K562 (cell line): Measurements from ENCODE around the gene CSK. TPM values are rescaled to one million over a fixed set of nuclear protein-coding genes. Genes with fewer than 3 reads are reported as not detected.
A peak's percentile ranks its signal among the peaks of the same experiment; 100 is the strongest.

Source experiments
- ATAC-seq: fragments of 200-7000 bp; cut with Tn5 transposase; 3 replicates; pipeline ENCODE4 v1.9.1; 2020; ENCODE audit warnings: moderate library complexity
- BruUV-seq: library from RNA; stranded (reverse); fragments of 400-500 nt; replicated peaks from 2 replicates; lab custom pipeline; 2021; lab: Mats Ljungman, UMichigan
- CTCF ChIA-PET: fragments of 300-600 bp; formaldehyde crosslinking; extraction: SDS; loops from one replicate; lab custom pipeline; 2021; ENCODE audit warnings: low intra/inter-chr PET ratio; lab: Yijun Ruan, JAX
- POLR2A ChIA-PET: fragments of 300-600, 350-650 bp; sonication (Branson Sonifier 250); formaldehyde crosslinking; extraction: SDS; loops from one replicate; lab custom pipeline; 2021; ENCODE audit warnings: antibody characterized with exemption, inconsistent platforms; lab: Yijun Ruan, JAX
- DNase-seq, 4 experiments: peaks; one replicate each; pipeline versions ENCODE4 v3.0.0 to v3.0.0-alpha.2; 2011 to 2018; ENCODE audit warnings: low spot score in 3 of 4, mixed read lengths in 3 of 4; ENCODE audit errors: extremely low read depth in 1 of 4
- FAIRE-seq: peaks from 2 replicates; lab custom pipeline; 2011; peaks lifted over from hg19 to GRCh38; lab: Jason Lieb, UNC
- H2AFZ ChIP-seq: 2 replicates; pipeline ENCODE4 v1.6.0; 2011; ENCODE audit warnings: low read depth, low read length, control low read depth, inconsistent platforms
- H3K27ac ChIP-seq: fragments of 200-600 bp; 3 replicates; pipeline ENCODE4 v1.8.0; 2011; ENCODE audit warnings: low read depth, mild to moderate bottlenecking, control low read depth, inconsistent platforms, low read length, moderate library complexity, mixed read lengths; ENCODE audit errors: extremely low read depth
- H3K27me3 ChIP-seq, 2 experiments: fragments of 300-600 bp in 1 of 2; 2 replicates in 1 of 2; 3 replicates in 1 of 2; pipeline versions ENCODE4 v1.6.0 to v1.8.0; 2011; ENCODE audit warnings: inconsistent platforms in 2 of 2, low read length in 2 of 2, mild to moderate bottlenecking in 1 of 2, mixed read lengths in 1 of 2, moderate library complexity in 1 of 2; ENCODE audit not compliant: control insufficient read depth in 2 of 2, insufficient read depth in 2 of 2
- H3K36me3 ChIP-seq: fragments of 300-600 bp; 3 replicates; pipeline ENCODE4 v1.8.0; 2011; ENCODE audit warnings: mild to moderate bottlenecking, low read length, inconsistent platforms; ENCODE audit not compliant: control insufficient read depth, insufficient read depth
- H3K4me1 ChIP-seq, 2 experiments: fragments of 200-600 bp in 1 of 2; replicated peaks in 1 of 2; 2 replicates in 1 of 2; 3 replicates in 1 of 2; pipeline versions ENCODE4 v1.5.1 to v1.8.0; 2011; ENCODE audit warnings: inconsistent platforms in 2 of 2, low read length in 2 of 2, mild to moderate bottlenecking in 1 of 2, mixed read lengths in 1 of 2, moderate library complexity in 1 of 2; ENCODE audit not compliant: control insufficient read depth in 2 of 2, insufficient read depth in 2 of 2
- H3K4me2 ChIP-seq: 2 replicates; pipeline ENCODE4 v1.6.1; 2011; ENCODE audit warnings: low read length, control low read depth, inconsistent platforms, mixed read lengths; ENCODE audit not compliant: insufficient read depth
- H3K4me3 ChIP-seq: fragments of 200-600 bp; sonication (generic), shearing (Covaris generic); 2 replicates; pipeline ENCODE4 v1.5.1; 2016; ENCODE audit warnings: control low read depth, inconsistent platforms
- H3K79me2 ChIP-seq: fragments of 200-600 bp; 3 replicates; pipeline ENCODE4 v1.8.0; 2011; ENCODE audit warnings: low read length, inconsistent platforms; ENCODE audit not compliant: control insufficient read depth, insufficient read depth
- H3K9ac ChIP-seq, 2 experiments: 2 replicates each; pipeline versions ENCODE4 v1.6.0 to v1.6.1; 2011; ENCODE audit warnings: low read depth in 2 of 2, low read length in 2 of 2, control low read depth in 1 of 2, inconsistent platforms in 1 of 2, mild to moderate bottlenecking in 1 of 2, mixed read lengths in 1 of 2; ENCODE audit not compliant: insufficient read depth in 1 of 2
- H3K9me1 ChIP-seq: one replicate; pipeline ENCODE4 v1.6.0; 2011; ENCODE audit warnings: inconsistent platforms, mild to moderate bottlenecking, low read length, moderate library complexity; ENCODE audit not compliant: control insufficient read depth, insufficient read depth
- H3K9me3 ChIP-seq: replicated peaks from 2 replicates; pipeline ENCODE4 v1.5.1; 2011; ENCODE audit warnings: low read depth, low read length, inconsistent platforms; ENCODE audit not compliant: control insufficient read depth, insufficient read depth
- H4K20me1 ChIP-seq: replicated peaks from 2 replicates; pipeline ENCODE4 v1.6.1; 2011; ENCODE audit warnings: low read length, inconsistent platforms, mixed read lengths; ENCODE audit not compliant: control insufficient read depth, insufficient read depth
- CAMTA2 ChIP-seq: fragments of 250-450 bp; sonication (Bioruptor Pico); conservative IDR thresholded peaks from 2 replicates; pipeline ENCODE4 v1.5.1; 2022
- FOXA1 ChIP-seq: fragments of 450-650 bp; IDR thresholded peaks from 2 replicates; pipeline ENCODE4 v1.6.1; 2016; ENCODE audit warnings: mild to moderate bottlenecking, borderline replicate concordance
- KDM1A ChIP-seq, 2 experiments: fragments of 450-650 bp; IDR thresholded peaks; 2 replicates each; pipeline ENCODE4 v1.6.1; 2016; ENCODE audit warnings: mild to moderate bottlenecking in 2 of 2
- NUFIP1 ChIP-seq: fragments of 450-650 bp; IDR thresholded peaks from 2 replicates; pipeline ENCODE4 v1.6.1; 2018; ENCODE audit not compliant: partially characterized antibody
- POLR2G ChIP-seq: fragments of 200-400 bp; formaldehyde crosslinking; IDR thresholded peaks from 2 replicates; pipeline ENCODE4 v1.6.1; 2017; ENCODE audit warnings: low read depth, mild to moderate bottlenecking, antibody characterized with exemption, low read length, moderate library complexity
- RBFOX2 ChIP-seq: fragments of 200-400 bp; formaldehyde crosslinking; IDR thresholded peaks from 2 replicates; pipeline ENCODE4 v1.6.1; 2017; ENCODE audit warnings: low read depth, mild to moderate bottlenecking, low read length, moderate library complexity
- RNF219 ChIP-seq: fragments of 250-450 bp; sonication (Bioruptor Pico); IDR thresholded peaks from 2 replicates; pipeline ENCODE4 v1.5.0; 2022; ENCODE audit warnings: mild to moderate bottlenecking
- TFAM ChIP-seq: fragments of 250-450 bp; sonication (Bioruptor Pico); conservative IDR thresholded peaks from 2 replicates; pipeline ENCODE4 v1.5.0; 2021; ENCODE audit warnings: mild to moderate bottlenecking, moderate library complexity
- ZNF583 ChIP-seq: fragments of 250-450 bp; sonication (Bioruptor Pico); IDR thresholded peaks from 2 replicates; pipeline ENCODE4 v1.4.0; 2020
- ZNF584 ChIP-seq: fragments of 200-800 bp; sonication (Bioruptor generic); IDR thresholded peaks from 2 replicates; pipeline ENCODE4 v1.6.1; 2016; ENCODE audit warnings: low read depth, mild to moderate bottlenecking, missing genetic modification characterization, missing compliant biosample characterization
- ZNF764 ChIP-seq: fragments of 250-450 bp; sonication (Bioruptor Pico); IDR thresholded peaks from 2 replicates; pipeline ENCODE4 v1.4.0; 2020; ENCODE audit warnings: low read depth, mild to moderate bottlenecking, moderate library complexity
- WGBS: fragments of 100-300 bp; shearing (Covaris generic); methylation state at CpG from one replicate; pipeline ENCODE4 v1.1.6; 2016; ENCODE audit warnings: low coverage, mixed read lengths; ENCODE audit not compliant: insufficient coverage; ENCODE audit errors: missing lambda C conversion rate; 5-methylcytosine and 5-hydroxymethylcytosine counted together
- in situ Hi-C: fragments of 300-500 bp; cut with MboI; formaldehyde crosslinking; loops from 4 replicates; pipeline ENCODE4 v1.15.0; 2018; ENCODE audit warnings: inconsistent platforms, mixed read lengths
- intact Hi-C: fragments of 100-400 bp; cut with micrococcal nuclease; formaldehyde crosslinking; loops from 2 replicates; pipeline ENCODE4 v1.14.2; 2022
- polyA plus RNA-seq, 8 experiments: library from polyadenylated mRNA; depleted of rRNA in 4 of 8; stranded (reverse) in 5 of 8; unstranded in 3 of 8; fragments of >200 nt; fragmentation: Nextera tagmentation in 2 of 8; fragmentation: Illumina TruSeq in 1 of 8; extraction: Ambion mirVana in 2 of 8; extraction: Trizol in 1 of 8; gene quantifications; 2 replicates each; pipeline versions ENCODE4 v1.2.1 to v1.2.3, GENCODE V29; 2011 to 2014; ENCODE audit warnings: inconsistent platforms in 1 of 8, missing spikeins in 1 of 8
- total RNA-seq, 7 experiments: library from RNA; depleted of rRNA in 6 of 7; stranded (reverse); fragments of >200 nt in 6 of 7; fragmentation: Illumina TruSeq in 2 of 7; extraction: Trizol in 2 of 7; gene quantifications; 2 replicates each; pipeline versions ENCODE4 v1.2.1 to v1.2.3, GENCODE V29; 2011 to 2021; ENCODE audit warnings: low replicate concordance in 1 of 7
- TF ChIP-seq, protein P1 (sequence below), 3 experiments: fragments of 200-800 bp in 1 of 3; fragments of 250-450 bp in 1 of 3; fragments of 450-650 bp in 1 of 3; sonication (Bioruptor Pico) in 1 of 3; sonication (Bioruptor generic) in 1 of 3; formaldehyde crosslinking in 1 of 3; IDR thresholded peaks; 2 replicates each; pipeline versions ENCODE4 v1.6.1 to v1.8.0; 2016 to 2022; ENCODE audit warnings: mild to moderate bottlenecking in 2 of 3, missing genetic modification characterization in 2 of 3, missing compliant biosample characterization in 1 of 3, moderate library complexity in 1 of 3

Gene CSK
- total and polyA plus RNA-seq, 9 of the 15 experiments (the other 6 are each of a cell fraction or from before 2014, with no cell fraction given), result 1.5 to 112 (median 22.5) TPM

DNA sequence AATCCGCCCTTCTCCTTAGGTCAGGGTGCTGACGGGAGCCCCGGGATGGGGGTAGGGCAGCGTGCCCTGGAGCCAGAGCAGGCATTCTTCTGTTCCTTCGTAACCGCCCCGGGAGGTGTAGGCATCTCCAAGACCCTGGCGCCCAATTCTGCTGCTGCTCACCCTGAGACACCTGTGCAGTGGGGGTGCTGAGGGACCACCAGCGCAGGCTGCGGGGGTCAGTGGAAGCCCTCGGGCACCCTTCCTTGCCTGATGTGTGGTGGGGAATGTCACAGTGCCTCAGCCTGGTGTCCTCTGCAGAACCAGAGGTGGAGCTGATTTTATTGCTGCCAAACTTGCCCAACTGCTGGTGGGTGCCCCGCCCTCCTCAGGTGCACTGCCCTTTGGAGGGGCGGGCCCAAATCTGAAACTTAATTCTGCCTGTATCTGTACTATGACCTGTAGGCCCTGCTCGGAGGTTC is 7.3 kb downstream of the CSK start:
- H3K4me1 ChIP-seq, result peaks cover 31 to 56% of the 10 kb centered on the region in 2 experiments
- WGBS, result 87% methylated on average over 14 of the region's 14 CpGs
- no TSS peak for BruUV-seq

DNA sequence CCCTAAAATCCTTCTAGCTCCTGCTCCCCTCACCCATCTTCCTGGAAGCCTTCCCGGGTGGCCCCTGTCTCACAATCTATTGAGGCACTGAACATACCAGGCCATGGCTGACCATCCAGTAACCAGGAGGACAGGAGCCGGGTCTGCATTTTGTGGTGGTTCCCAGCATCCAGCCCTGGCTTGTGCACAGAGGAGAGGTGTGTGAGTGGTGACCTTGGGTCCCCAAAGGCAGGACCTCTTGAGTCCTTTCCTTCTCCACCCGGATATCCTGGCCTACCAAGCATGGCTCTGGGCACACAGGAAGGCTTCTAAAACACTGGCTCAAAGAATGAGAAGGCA is 7.8 kb downstream of the CSK start:
- ChIA-PET POLR2A (interaction anchor here (0.7 kb wide), 1 partner anchor 20 kb away, joined by 3 read pairs; no protein-coding TSS in a partner anchor), CTCF (no interaction called here)
- ATAC-seq, result no peak
- no peak overlapping the region for H3K4me3 ChIP-seq
- no peak overlapping the region for H2AFZ ChIP-seq
- H3K27me3 ChIP-seq, result no peaks in the 10 kb centered on the region
- in situ Hi-C loops (no loop called here), intact Hi-C loops (no loop called here)
- no peak for DNase-seq
- H3K9ac ChIP-seq, result peak overlapping the region in 1 of 2 experiments; percentile 83; a peak in 2 of 4 replicates
- H3K79me2 ChIP-seq, result peaks cover 83% of the 10 kb centered on the region
- no peak overlapping the region for H3K4me2 ChIP-seq
- WGBS, result 82% methylated on average over 3 of the region's 3 CpGs
- no peak for FAIRE-seq
- peaks cover 74% of the 10 kb centered on the region; the same call in 2 of the 3 replicates for H3K36me3 ChIP-seq
- no peak overlapping the region for H3K27ac ChIP-seq
- H3K4me1 ChIP-seq, result peaks cover 31 to 51% of the 10 kb centered on the region in 2 experiments
- no peaks in the 10 kb centered on the region for H3K9me1 ChIP-seq
- peaks cover 37% of the 10 kb centered on the region for H4K20me1 ChIP-seq
- no TSS peak for BruUV-seq
- no peaks in the 10 kb centered on the region for H3K9me3 ChIP-seq
- no peak for TF ChIP-seq TFAM
- TF ChIP-seq RNF219 (CRISPR knock-in tag), result no peak
- no peak for TF ChIP-seq NUFIP1
- TF ChIP-seq ZNF764 (CRISPR knock-in tag), result no peak
- TF ChIP-seq ZNF583 (CRISPR knock-in tag), result no peak
- no peak for TF ChIP-seq CAMTA2 (CRISPR knock-in tag)
- TF ChIP-seq ZNF584 (CRISPR knock-in tag), result no peak
- TF ChIP-seq, protein P1, sequence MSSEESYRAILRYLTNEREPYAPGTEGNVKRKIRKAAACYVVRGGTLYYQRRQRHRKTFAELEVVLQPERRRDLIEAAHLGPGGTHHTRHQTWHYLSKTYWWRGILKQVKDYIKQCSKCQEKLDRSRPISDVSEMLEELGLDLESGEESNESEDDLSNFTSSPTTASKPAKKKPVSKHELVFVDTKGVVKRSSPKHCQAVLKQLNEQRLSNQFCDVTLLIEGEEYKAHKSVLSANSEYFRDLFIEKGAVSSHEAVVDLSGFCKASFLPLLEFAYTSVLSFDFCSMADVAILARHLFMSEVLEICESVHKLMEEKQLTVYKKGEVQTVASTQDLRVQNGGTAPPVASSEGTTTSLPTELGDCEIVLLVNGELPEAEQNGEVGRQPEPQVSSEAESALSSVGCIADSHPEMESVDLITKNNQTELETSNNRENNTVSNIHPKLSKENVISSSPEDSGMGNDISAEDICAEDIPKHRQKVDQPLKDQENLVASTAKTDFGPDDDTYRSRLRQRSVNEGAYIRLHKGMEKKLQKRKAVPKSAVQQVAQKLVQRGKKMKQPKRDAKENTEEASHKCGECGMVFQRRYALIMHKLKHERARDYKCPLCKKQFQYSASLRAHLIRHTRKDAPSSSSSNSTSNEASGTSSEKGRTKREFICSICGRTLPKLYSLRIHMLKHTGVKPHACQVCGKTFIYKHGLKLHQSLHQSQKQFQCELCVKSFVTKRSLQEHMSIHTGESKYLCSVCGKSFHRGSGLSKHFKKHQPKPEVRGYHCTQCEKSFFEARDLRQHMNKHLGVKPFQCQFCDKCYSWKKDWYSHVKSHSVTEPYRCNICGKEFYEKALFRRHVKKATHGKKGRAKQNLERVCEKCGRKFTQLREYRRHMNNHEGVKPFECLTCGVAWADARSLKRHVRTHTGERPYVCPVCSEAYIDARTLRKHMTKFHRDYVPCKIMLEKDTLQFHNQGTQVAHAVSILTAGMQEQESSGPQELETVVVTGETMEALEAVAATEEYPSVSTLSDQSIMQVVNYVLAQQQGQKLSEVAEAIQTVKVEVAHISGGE (CRISPR knock-in tag; IDR thresholded peaks at IDR 0.05), result no peak
- no peak for TF ChIP-seq FOXA1

More for the DNA sequence above, 7.3 kb downstream of the CSK start:
- Histone ChIP-seq H4K20me1 (peaks cover 40% of the 10 kb centered on the region), H3K4me3 (no peak overlapping the region), H3K79me2 (peaks cover 88% of the 10 kb centered on the region), H3K27me3 (no peaks in the 10 kb centered on the region), H3K36me3 (peaks cover 74% of the 10 kb centered on the region; the same call in 2 of the 3 replicates), H3K4me2 (no peak overlapping the region), H2AFZ (no peak overlapping the region), H3K27ac (no peak overlapping the region), H3K9me1 (no peaks in the 10 kb centered on the region), H3K9me3 (no peaks in the 10 kb centered on the region), H3K9ac (peak overlapping the region in 1 of 2 experiments; percentile 21; a peak in 1 of 4 replicates)
- ATAC-seq, result no peak
- ChIA-PET CTCF (no interaction called here), POLR2A (interaction anchor here (0.5 kb wide), 1 partner anchor 7 kb away, joined by 3 read pairs; no protein-coding TSS in a partner anchor)
- TF ChIP-seq RBFOX2, result 0 out of 2 replicates have a peak, but pooled peaks have one; percentile 29
- 0 out of 2 replicates have a peak, but pooled peaks have one; percentile 18 for TF ChIP-seq POLR2G
- no peak for TF ChIP-seq KDM1A (IDR thresholded peaks at IDR 0.05)
- intact Hi-C loops (no loop called here), in situ Hi-C loops (no loop called here)
- FAIRE-seq, result no peak
- no peak for DNase-seq
